H9 (cell line): Measurements from ENCODE around the gene KIF11. TPM values are rescaled to one million over a fixed set of nuclear protein-coding genes. Genes with fewer than 3 reads are reported as not detected.
"Not testable (repeated sequence)": the region's sequence is repeated elsewhere in the genome, so short reads cannot be mapped to it uniquely, and the experiment has no call there.

Experiments used
- DNase-seq: peaks from one replicate; pipeline ENCODE4 v3.0.0-alpha.2; 2017
- H2AFZ ChIP-seq: one replicate; pipeline ENCODE4 v1.6.1; 2013; ENCODE audit warnings: mild to moderate bottlenecking, low read length, control low read depth, moderate library complexity
- H2AK5ac ChIP-seq: 2 replicates; pipeline ENCODE4 v1.6.1; 2013; ENCODE audit warnings: low read length, control low read depth, mixed read lengths; ENCODE audit not compliant: insufficient read length
- H2BK120ac ChIP-seq: one replicate; pipeline ENCODE4 v1.6.1; 2013; ENCODE audit warnings: low read depth, mild to moderate bottlenecking, low read length, control low read depth, inconsistent platforms; ENCODE audit not compliant: poor library complexity, severe bottlenecking
- H2BK12ac ChIP-seq: 2 replicates; pipeline ENCODE4 v1.6.1; 2013; ENCODE audit warnings: low read length, control low read depth, mixed read lengths, low read depth; ENCODE audit not compliant: insufficient read length
- H2BK15ac ChIP-seq: 2 replicates; pipeline ENCODE4 v1.6.1; 2013; ENCODE audit warnings: low read depth, low read length, control low read depth
- H2BK20ac ChIP-seq: one replicate; pipeline ENCODE4 v1.6.1; 2013; ENCODE audit warnings: low read depth, mild to moderate bottlenecking, low read length, control low read depth, inconsistent platforms; ENCODE audit not compliant: poor library complexity, severe bottlenecking
- H2BK5ac ChIP-seq: 2 replicates; pipeline ENCODE4 v1.6.1; 2013; ENCODE audit warnings: low read length, control low read depth, mixed read lengths; ENCODE audit not compliant: insufficient read length
- H3K14ac ChIP-seq: 2 replicates; pipeline ENCODE4 v1.6.1; 2013; ENCODE audit warnings: low read length, control low read depth; ENCODE audit not compliant: insufficient read depth
- H3K18ac ChIP-seq: 2 replicates; pipeline ENCODE4 v1.6.1; 2013; ENCODE audit warnings: low read depth, mild to moderate bottlenecking, mixed read lengths, low read length, control low read depth; ENCODE audit not compliant: insufficient read length
- H3K23ac ChIP-seq: 2 replicates; pipeline ENCODE4 v1.6.1; 2013; ENCODE audit warnings: low read length, control low read depth, mixed read lengths, low read depth; ENCODE audit not compliant: insufficient read length
- H3K23me2 ChIP-seq: 2 replicates; pipeline ENCODE4 v1.6.1; 2013; ENCODE audit warnings: low read depth, mild to moderate bottlenecking, mixed read lengths, low read length, control low read depth; ENCODE audit not compliant: insufficient read length, poor library complexity, severe bottlenecking
- H3K27ac ChIP-seq: 2 replicates; pipeline ENCODE4 v1.5.1; 2013; ENCODE audit warnings: low read length, control low read depth, mixed read lengths, low read depth; ENCODE audit not compliant: insufficient read length
- H3K27me3 ChIP-seq: 2 replicates; pipeline ENCODE4 v1.6.1; 2013; ENCODE audit warnings: low read length, control low read depth, inconsistent platforms; ENCODE audit not compliant: insufficient read depth
- H3K4ac ChIP-seq: 2 replicates; pipeline ENCODE4 v1.6.1; 2013; ENCODE audit warnings: low read depth, mild to moderate bottlenecking, control low read depth, inconsistent platforms, low read length, moderate library complexity
- H3K4me1 ChIP-seq: 2 replicates; pipeline ENCODE4 v1.6.1; 2013; ENCODE audit warnings: low read length, control low read depth, inconsistent platforms; ENCODE audit not compliant: insufficient read depth
- H3K4me2 ChIP-seq: 2 replicates; pipeline ENCODE4 v1.6.1; 2013; ENCODE audit warnings: low read length, control low read depth, mixed read lengths; ENCODE audit not compliant: insufficient read length, insufficient read depth
- H3K56ac ChIP-seq: 2 replicates; pipeline ENCODE4 v1.6.1; 2013; ENCODE audit warnings: low read depth, mild to moderate bottlenecking, mixed read lengths, low read length, control low read depth; ENCODE audit not compliant: insufficient read length
- H3K79me1 ChIP-seq: 2 replicates; pipeline ENCODE4 v1.6.1; 2013; ENCODE audit warnings: low read depth, mild to moderate bottlenecking, moderate library complexity, low read length, control low read depth, inconsistent platforms; ENCODE audit not compliant: insufficient read depth, poor library complexity, severe bottlenecking
- H3K79me2 ChIP-seq: 2 replicates; pipeline ENCODE4 v1.6.1; 2013; ENCODE audit warnings: low read length, control low read depth, inconsistent platforms; ENCODE audit not compliant: insufficient read depth
- H3K9ac ChIP-seq: 2 replicates; pipeline ENCODE4 v1.6.1; 2013; ENCODE audit warnings: low read length, control low read depth, mixed read lengths; ENCODE audit not compliant: insufficient read length; ENCODE audit errors: extremely low read depth
- H3K9me3 ChIP-seq: one replicate; pipeline ENCODE4 v1.6.1; 2013; ENCODE audit warnings: low read depth, low read length, inconsistent platforms; ENCODE audit not compliant: control insufficient read depth
- H3T11ph ChIP-seq: one replicate; pipeline ENCODE4 v1.6.1; 2013; ENCODE audit warnings: mild to moderate bottlenecking, low read length, control low read depth, inconsistent platforms
- H4K20me1 ChIP-seq: one replicate; pipeline ENCODE4 v1.6.1; 2013; ENCODE audit not compliant: control insufficient read depth, insufficient read length, insufficient read depth
- H4K5ac ChIP-seq: 2 replicates; pipeline ENCODE4 v1.6.1; 2013; ENCODE audit warnings: low read depth, mild to moderate bottlenecking, mixed read lengths, low read length, control low read depth; ENCODE audit not compliant: insufficient read length
- H4K8ac ChIP-seq: replicated peaks from 2 replicates; pipeline ENCODE4 v1.6.1; 2013; ENCODE audit warnings: low read length, control low read depth, mixed read lengths, low read depth; ENCODE audit not compliant: insufficient read length
- H4K91ac ChIP-seq: 2 replicates; pipeline ENCODE4 v1.6.1; 2013; ENCODE audit warnings: low read depth, mild to moderate bottlenecking, moderate library complexity, mixed read lengths, low read length, control low read depth; ENCODE audit not compliant: insufficient read length
- H3K27ac Mint-ChIP-seq, 3 experiments: 2 replicates in 2 of 3; 3 replicates in 1 of 3; pipeline ENCODE4 v1.8.0; 2020 to 2021; ENCODE audit warnings: mixed read lengths in 3 of 3, mild to moderate bottlenecking in 1 of 3, moderate library complexity in 1 of 3
- H3K27me3 Mint-ChIP-seq: 2 replicates; pipeline ENCODE4 v1.8.0; 2021; ENCODE audit warnings: low read depth, mild to moderate bottlenecking, moderate library complexity, mixed read lengths
- H3K36me3 Mint-ChIP-seq, 3 experiments: 2 replicates in 2 of 3; 3 replicates in 1 of 3; pipeline ENCODE4 v1.8.0; 2020 to 2021; ENCODE audit warnings: low read depth in 3 of 3, mixed read lengths in 3 of 3; ENCODE audit not compliant: insufficient read depth in 1 of 3
- H3K4me1 Mint-ChIP-seq, 2 experiments: 2 replicates each; pipeline ENCODE4 v1.8.0; 2020; ENCODE audit warnings: mixed read lengths in 2 of 2
- H3K4me3 Mint-ChIP-seq, 2 experiments: 2 replicates in 1 of 2; 3 replicates in 1 of 2; pipeline ENCODE4 v1.8.0; 2020 to 2021; ENCODE audit warnings: mild to moderate bottlenecking in 2 of 2, mixed read lengths in 2 of 2, moderate library complexity in 1 of 2
- H3K9me3 Mint-ChIP-seq, 2 experiments: 2 replicates in 1 of 2; 3 replicates in 1 of 2; pipeline ENCODE4 v1.8.0; 2020; ENCODE audit warnings: mild to moderate bottlenecking in 2 of 2, mixed read lengths in 2 of 2, moderate library complexity in 1 of 2
- WGBS: extraction: QIAGEN DNeasy Blood & Tissue Kit; methylation state at CpG from one replicate; pipeline ENCODE4 v1.1.7; 2013; ENCODE audit warnings: missing lambda C conversion rate, low lambda C conversion rate, mixed read lengths; ENCODE audit not compliant: insufficient read length; ENCODE audit errors: extremely low coverage; 5-methylcytosine and 5-hydroxymethylcytosine counted together
- total RNA-seq: library from RNA; stranded (reverse); gene quantifications from 2 replicates; pipeline ENCODE4 v1.2.1, GENCODE V29; 2021
- TF ChIP-seq, protein P1 (sequence below): fragments of 200-600 bp; sonication (generic); conservative IDR thresholded peaks from 3 replicates; pipeline ENCODE4 v1.8.0; 2021; ENCODE audit warnings: antibody characterized with exemption, mild to moderate bottlenecking

The KIF11 gene
- total RNA-seq, 1 experiment from 2014 or later: 54.4 TPM

DNA sequence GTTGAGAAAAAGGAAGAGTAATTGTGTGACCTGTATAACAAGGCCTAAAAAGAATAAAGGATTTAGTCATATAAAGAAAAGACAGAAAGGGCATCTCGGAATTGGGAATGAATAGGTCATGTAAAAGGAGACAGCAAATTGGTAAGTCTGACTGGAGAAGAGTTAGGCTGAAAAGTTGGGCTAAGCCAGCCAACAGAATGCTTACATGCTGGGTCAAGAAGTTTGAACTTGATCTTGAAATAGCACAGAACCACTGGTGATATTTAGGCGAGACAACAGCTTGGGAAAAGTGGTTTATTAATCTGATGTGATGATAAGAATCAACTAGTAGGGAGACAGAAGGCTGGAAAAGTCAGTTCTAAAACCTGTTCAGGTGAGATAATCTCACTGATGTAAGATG lies 23.9 kb upstream of the KIF11 start:
- H3K23me2 ChIP-seq: peaks cover 11% of the 10 kb centered on the region
- no peaks in the 10 kb centered on the region for H4K20me1 ChIP-seq
- no peak overlapping the region for H4K5ac ChIP-seq

DNA sequence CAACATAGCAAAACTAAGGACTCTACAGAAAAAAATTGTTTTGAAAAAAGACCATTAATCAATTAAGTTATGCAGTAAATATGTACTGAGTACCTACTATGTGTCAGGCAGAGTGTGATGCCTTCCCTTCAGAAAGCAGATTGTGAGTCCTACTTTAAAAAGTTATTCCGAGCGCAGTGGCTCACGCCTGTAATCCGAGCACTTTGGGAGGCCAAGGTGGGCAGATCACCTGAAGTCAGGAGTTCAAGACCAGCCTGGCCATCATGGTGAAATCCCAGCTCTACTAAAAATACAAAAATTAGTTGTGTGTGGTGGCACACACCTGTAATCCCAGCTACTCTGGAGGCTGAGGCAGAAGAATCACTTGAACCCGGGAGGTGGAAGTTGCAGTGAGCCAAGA lies 23.3 kb upstream of the KIF11 start:
- H3K27me3 Mint-ChIP-seq, H2BK20ac ChIP-seq, H3T11ph ChIP-seq, H3K9ac ChIP-seq, H3K27ac ChIP-seq, H2AK5ac ChIP-seq, H2BK5ac ChIP-seq, H4K8ac ChIP-seq, H3K4me2 ChIP-seq, H3K27me3 ChIP-seq, H3K14ac ChIP-seq, H3K4me3 Mint-ChIP-seq, H2BK12ac ChIP-seq, H4K20me1 ChIP-seq, H3K9me3 ChIP-seq, H3K4ac ChIP-seq, H2BK120ac ChIP-seq, H3K18ac ChIP-seq, H3K79me1 ChIP-seq, H2BK15ac ChIP-seq, H3K56ac ChIP-seq, H3K27ac Mint-ChIP-seq, H3K9me3 Mint-ChIP-seq, H3K4me1 ChIP-seq, H4K5ac ChIP-seq, H2AFZ ChIP-seq, DNase-seq, H4K91ac ChIP-seq, H3K23ac ChIP-seq: not testable (repeated sequence)
- peaks cover 13% of the 10 kb centered on the region; the same call in 1 of the 2 replicates for H3K79me2 ChIP-seq
- H3K23me2 ChIP-seq: peaks cover 11% of the 10 kb centered on the region
- Mint-ChIP-seq H3K4me1 (peaks cover 25 to 28% of the 10 kb centered on the region in 2 experiments), H3K36me3 (peaks cover 10 to 18% (median 14%) of the 10 kb centered on the region in 3 experiments)
- no CpG with 5 or more reads among the region's 5 CpGs for WGBS

More for the DNA sequence above, 23.9 kb upstream of the KIF11 start:
- WGBS: no CpG with 5 or more reads among the region's 2 CpGs
- Histone ChIP-seq H4K91ac (no peak overlapping the region), H2BK15ac (no peak overlapping the region), H2BK120ac (no peak overlapping the region), H3K9ac (no peak overlapping the region), H4K8ac (no peak overlapping the region), H3K18ac (no peak overlapping the region), H3T11ph (no peak overlapping the region), H2BK5ac (no peak overlapping the region), H3K27me3 (no peaks in the 10 kb centered on the region), H3K79me1 (peaks cover 5% of the 10 kb centered on the region), H2AK5ac (no peak overlapping the region), H3K4me2 (no peak overlapping the region), H2BK20ac (no peak overlapping the region), H3K4me1 (0 out of 2 replicates have a peak, but pooled peaks cover 2% of the 10 kb centered on the region), H3K56ac (no peak overlapping the region), H2BK12ac (no peak overlapping the region), H2AFZ (no peak overlapping the region), H3K4ac (no peak overlapping the region), H3K27ac (no peak overlapping the region), H3K79me2 (peaks cover 15% of the 10 kb centered on the region; the same call in 1 of the 2 replicates), H3K9me3 (no peaks in the 10 kb centered on the region), H3K23ac (no peak overlapping the region), H3K14ac (no peak overlapping the region)
- H3K9me3 Mint-ChIP-seq: no peaks in the 10 kb centered on the region
- peaks cover 25% of the 10 kb centered on the region in 2 experiments for H3K4me1 Mint-ChIP-seq
- H3K36me3 Mint-ChIP-seq: peaks cover 11 to 22% (median 15%) of the 10 kb centered on the region in 3 experiments
- H3K27me3 Mint-ChIP-seq: no peaks in the 10 kb centered on the region; the same call in 1 of the 2 replicates
- 0 out of 7 replicates have a peak overlapping the region, but pooled peaks of 1 of the 3 experiments have one; percentile 26 for H3K27ac Mint-ChIP-seq
- H3K4me3 Mint-ChIP-seq: no peak overlapping the region
- TF ChIP-seq, protein P1, sequence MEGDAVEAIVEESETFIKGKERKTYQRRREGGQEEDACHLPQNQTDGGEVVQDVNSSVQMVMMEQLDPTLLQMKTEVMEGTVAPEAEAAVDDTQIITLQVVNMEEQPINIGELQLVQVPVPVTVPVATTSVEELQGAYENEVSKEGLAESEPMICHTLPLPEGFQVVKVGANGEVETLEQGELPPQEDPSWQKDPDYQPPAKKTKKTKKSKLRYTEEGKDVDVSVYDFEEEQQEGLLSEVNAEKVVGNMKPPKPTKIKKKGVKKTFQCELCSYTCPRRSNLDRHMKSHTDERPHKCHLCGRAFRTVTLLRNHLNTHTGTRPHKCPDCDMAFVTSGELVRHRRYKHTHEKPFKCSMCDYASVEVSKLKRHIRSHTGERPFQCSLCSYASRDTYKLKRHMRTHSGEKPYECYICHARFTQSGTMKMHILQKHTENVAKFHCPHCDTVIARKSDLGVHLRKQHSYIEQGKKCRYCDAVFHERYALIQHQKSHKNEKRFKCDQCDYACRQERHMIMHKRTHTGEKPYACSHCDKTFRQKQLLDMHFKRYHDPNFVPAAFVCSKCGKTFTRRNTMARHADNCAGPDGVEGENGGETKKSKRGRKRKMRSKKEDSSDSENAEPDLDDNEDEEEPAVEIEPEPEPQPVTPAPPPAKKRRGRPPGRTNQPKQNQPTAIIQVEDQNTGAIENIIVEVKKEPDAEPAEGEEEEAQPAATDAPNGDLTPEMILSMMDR: no peak
- DNase-seq: no peak
